Measurements from ENCODE around the gene KCNIP2.

Gene KCNIP2

GRCh38 chr10:101851411-101852116, 8.0 kb upstream of the KCNIP2 start:
- no peak for DNase-seq (ENCODE audit: low read depth in 2 of 2)

- no peak for DNase-seq (ENCODE audit: low read depth in 2 of 2)
These were observed 7.1 kb upstream of the KCNIP2 start for GRCh38 chr10:101850749-101851148.

DNA sequence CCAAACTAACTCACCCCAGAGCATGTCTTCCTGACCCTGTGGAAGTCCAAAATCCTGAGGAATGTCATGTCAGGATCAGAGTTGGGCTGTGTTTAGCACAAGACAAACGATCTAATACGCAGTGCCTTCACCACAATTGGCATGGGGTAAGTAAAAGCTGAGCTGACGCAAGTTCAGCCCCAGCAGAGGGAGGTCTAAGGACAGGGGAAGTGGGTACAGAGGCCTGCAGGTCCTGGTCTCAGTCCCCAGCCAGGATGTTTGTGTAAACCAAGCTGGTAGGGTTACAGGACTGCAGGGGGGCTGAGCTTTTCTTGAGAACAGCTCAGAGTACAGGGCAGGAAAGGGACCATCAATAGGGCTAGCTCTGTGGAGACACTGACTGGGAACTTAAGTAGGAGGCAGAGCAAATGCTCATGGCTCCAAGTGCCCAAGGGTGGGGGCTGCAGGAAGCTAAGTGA, 5.3 kb upstream of the KCNIP2 start:
- no peak for DNase-seq (ENCODE audit: low read depth in 2 of 2)

DNA sequence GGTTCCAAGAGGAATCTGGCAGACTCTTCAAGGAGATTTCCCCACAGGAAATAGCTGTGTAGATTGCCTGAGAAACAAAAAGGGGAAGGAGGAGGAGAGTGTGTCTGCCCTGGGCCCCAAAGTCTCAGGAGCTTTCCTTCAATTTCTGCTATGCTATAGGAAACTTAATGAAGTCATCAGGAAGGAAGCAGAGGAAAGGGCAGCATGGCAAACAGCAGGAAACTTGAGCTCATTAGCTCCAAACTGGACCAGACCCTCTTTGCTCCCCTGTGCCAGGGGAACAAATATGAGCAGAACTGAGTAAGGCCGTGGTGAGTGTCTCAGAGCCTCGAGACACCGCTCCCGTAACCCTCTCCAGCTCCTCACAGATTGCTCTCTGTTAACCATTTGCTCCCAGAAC, 4.8 kb upstream of the KCNIP2 start:
- no peak for DNase-seq (ENCODE audit: low read depth in 2 of 2)

- DNase-seq (ENCODE audit: low read depth in 2 of 2) = no peak
These were observed 2.3 kb upstream of the KCNIP2 start for GRCh38 chr10:101845893-101846292.

DNA sequence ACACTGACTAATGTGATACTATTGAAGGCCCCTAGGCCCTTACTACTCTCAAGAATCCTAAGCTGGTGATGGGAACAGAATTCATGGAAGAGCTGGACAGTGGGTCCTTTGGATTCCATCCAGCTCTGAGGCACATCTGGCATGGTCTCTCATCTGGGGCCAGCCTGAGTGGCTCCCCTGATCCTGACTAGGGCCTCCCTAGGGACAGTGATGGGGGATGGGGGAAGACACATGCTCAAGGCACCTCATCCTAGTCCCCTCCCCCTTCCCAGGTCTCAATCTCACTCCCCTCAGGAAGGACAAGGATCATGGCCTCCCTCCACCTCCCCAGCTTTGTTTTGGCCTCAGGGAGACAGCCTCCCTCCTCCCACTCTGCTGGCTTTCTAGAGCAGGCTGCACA, 1.8 kb downstream of the KCNIP2 start:
- DNase-seq (ENCODE audit: low read depth in 2 of 2) = no peak

DNA sequence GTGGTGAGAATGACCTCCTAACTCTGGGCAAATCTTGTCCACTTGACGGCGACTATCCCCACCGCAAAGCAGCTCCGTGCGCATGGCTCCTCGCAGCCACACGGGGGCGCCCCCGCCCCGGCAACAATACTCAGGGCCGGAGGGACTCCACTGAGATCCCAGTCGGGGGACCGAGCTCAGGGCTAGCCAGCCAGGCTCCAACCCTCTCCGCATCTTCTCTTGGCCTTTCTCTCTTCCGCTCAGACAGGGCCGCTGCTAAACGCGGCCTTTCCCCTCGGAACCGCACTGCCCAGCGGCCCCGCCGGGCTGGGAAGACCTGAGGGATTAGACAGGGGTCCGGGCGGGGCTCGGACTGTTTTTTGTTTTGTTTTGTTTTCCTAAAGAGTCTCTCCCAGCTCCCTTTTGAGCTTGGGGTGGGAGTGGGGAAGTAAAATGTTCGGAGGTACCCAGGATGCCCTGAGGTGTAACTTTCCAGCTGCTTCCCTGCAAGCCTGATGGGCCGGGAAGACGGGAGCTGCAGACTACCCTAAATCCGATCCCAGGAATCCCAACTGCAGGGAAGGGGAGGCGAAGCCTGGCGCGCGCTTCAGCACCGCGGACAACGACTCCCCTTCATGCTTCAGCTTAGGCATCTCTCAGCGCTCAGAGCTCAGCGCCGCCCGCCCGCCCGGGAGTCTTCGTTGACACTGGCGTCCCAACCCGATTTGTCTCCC, 2.7 kb downstream of the KCNIP2 start:
- peak; percentile 34 to 40 for DNase-seq (ENCODE audit: low read depth in 2 of 2)

GRCh38 chr10:101840102-101840684, 3.4 kb downstream of the KCNIP2 start:
- DNase-seq (ENCODE audit: low read depth in 2 of 2) = no peak

DNA sequence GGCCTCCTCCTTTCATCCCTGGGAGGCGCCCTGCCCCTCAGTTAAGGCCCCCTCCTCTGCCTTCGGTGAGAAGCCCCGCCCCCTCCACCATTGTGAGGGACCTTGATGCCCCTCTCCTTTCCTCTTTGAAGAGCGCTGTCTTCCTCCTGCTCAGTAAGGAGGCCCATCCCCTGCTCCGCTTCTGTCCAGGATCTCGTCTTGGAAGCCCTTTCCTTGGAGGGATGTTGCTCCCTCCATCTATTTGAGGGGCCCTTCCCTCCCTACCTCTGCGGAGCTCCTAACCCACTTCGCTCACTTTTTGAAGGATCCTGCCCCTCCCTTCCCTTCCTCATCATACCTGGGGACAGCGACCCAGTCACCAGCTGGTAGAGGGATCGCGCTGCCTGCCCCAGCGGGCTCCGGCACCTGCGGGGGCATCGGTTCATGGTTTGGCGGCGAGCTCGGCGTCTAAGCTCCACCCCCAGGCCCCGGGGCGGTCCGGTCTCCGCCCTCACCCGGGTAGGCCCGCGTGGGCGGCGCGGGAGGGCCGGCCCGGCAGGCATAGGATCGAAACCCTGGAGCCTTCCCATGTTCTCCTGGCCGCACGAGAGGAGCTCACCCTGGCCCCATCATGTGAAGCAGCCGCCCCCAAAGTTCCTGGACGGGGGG, 4.1 kb downstream of the KCNIP2 start:
- DNase-seq (ENCODE audit: low read depth in 2 of 2) = no peak

DNA sequence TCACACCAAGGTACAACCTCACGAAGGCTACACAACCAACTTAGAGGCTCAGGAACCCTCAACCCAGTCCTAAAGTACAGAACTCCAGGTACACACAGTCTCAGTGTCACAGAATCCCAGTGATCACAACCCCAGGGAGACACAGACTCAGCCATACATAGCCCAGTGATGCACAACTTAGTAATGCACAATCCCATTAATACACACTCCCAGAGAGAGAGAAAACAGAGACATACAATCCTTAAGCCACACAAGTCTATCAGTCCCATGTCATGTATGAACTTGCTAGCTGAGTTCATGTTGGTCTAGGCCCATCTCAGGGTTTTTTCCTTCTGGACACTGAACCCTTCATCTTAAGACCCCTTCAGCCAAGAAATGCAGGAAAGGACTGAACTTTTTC, 4.6 kb downstream of the KCNIP2 start:
- no peak for DNase-seq (ENCODE audit: low read depth in 2 of 2)

DNA sequence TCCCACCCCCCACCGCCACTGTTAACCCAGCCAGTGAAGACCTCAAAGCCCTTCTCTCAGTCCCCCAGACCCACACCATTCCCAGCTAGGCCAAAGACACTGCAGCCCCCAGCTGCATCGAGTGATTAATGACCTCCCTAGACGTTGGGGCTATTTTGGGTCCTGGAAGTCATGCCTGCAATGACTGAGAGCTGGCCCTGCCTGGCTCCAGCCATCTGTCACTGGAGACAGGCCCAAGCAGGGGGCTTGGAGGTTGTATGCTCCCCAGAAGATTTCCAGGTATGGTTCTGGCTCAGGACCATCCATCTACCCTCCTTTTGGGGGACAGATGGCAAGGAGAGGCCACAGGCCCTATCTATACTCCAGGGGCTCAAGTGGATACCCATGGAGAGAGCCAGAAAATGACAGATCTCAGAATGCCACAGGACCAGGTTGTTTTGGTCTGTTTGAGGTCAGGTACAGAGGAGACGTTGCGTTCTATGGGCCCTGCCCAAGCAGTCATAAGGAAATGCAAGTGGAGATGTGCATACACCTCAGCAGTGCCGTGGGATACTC, 5.1 kb downstream of the KCNIP2 start:
- DNase-seq (ENCODE audit: low read depth in 2 of 2) = no peak

DNA sequence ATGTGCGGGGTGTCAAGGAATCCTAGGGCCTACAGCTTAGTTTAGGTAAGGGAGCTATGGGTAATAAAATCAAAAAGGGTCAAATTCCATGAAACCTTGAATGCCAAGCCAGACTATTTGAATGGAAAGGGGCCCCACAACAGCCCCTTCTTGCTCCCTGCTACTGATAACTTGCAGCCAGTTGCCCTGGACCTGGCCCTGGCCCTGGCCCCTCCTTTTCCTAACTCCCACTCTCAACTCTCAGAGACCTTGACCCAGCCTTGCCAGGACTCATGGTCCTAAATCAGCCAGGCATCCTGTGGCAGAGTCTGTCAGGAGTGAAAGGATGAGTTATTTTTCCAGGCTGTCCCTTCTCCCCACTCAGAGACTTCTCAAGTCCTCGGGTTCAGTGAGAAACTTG, 5.9 kb downstream of the KCNIP2 start:
- DNase-seq (ENCODE audit: low read depth in 2 of 2) = no peak

- no peak for DNase-seq (ENCODE audit: low read depth in 2 of 2)
These were observed 8.2 kb downstream of the KCNIP2 start for GRCh38 chr10:101835362-101835761.

DNA sequence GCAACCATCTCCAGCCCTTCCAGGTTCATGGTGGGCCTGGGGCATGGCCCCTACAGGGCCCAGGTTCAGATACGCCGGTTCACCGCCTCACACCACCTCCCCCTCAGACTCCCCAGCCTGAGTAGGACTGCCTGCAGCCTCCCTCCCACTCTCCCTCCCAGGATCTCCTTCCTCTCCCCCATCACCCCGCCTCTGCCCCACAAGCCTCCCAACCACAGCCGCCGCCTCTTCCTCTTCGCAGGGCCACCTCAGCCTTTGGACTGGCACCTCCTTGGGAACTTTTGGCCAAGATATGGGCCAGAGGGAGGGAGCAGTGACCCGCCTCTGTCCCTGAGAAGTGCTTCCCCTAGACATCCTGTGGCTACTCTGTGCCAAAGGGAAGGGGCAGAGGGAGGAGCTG, 9.3 kb downstream of the KCNIP2 start:
- no peak for DNase-seq (ENCODE audit: low read depth in 2 of 2)

DNA sequence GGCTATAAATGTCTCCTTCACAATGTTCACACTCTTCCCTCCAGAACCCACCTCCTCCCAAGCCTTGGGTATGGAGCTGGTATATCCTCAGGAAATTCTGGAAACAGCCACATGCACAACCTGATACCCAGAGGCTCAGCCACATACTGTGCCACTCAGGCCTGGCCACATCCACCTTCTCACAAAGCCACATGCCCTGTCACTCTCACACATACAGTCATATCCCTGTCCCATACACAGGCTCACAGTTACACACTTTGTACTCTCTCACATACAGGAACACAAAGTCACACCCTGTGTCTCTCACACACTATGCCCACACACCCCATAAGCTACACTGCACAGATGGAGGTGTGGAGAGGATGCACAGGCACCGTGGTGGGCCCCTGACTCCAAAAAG, 10.1 kb downstream of the KCNIP2 start:
- DNase-seq (ENCODE audit: low read depth in 2 of 2) = no peak

GRCh38 chr10:101832325-101832771, 11.3 kb downstream of the KCNIP2 start:
- DNase-seq (ENCODE audit: low read depth in 2 of 2) = no peak

DNA sequence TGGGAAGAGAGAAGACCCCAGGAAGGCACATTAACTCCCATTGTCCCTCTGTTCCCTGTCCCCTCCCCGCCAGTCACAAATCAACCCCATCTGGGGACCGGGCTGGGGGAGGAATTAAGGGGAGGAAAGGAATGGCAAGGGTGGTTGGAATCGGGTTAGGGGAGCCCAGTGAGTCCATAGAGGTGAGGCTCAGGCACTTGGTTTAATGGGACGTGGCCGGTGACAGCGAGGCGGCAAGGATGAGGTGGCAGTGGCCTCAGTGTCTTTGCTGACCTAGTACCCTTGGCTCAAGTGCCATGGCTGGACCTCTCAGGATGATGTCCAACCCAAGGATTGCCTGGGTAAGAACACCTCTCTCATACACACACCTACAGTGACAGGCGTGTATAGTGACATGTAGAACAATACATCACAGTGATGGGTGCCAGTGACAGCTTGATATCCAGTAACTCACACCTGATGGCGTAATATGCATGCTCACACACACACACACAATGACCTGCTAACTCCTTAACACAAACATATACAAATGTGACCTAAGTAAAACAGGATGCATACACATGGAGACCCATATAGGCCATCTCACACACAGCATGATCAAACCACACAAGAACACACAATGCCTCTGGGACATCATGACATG, 12.3 kb downstream of the KCNIP2 start:
- no peak for DNase-seq (ENCODE audit: low read depth in 2 of 2)

DNA sequence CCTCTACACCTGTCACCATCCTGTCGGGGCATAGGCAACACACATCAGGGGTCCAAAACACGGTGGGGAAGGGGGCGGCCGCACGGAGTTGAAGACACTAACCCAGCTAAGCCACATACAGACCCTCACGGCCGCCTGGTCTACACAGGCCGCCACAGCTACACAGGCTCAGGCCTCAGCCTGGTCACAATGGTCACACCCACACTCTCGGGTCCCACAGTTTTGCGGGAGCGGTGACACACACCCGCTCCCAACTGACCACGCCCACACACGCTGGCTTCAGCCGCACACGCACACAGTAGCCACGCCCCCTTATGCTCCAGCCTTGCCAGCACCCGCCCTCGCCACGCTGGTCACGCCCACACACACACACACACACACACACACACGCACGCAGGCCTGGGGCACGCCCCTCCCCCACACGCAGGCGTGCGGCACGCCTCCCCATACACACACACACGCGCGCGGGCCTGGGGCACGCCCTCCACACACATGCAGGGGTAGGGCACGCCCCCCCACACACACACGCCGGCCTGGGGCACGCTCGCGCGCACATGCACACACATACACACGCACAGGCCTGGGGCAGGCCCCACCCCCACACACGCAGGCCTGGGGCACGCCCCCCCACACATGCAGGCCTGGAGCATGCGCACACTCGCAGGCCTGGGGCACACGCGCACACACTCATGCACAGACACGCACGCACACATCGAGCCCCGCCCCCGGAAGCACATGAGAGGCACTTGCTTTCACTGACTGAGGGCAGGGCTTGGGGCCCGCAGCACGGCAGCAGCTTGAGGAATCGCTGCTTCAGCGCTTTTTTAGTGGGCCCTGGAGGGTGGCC, 13.1 kb downstream of the KCNIP2 start:
- DNase-seq (ENCODE audit: low read depth in 2 of 2) = peak; percentile 84 to 85

DNA sequence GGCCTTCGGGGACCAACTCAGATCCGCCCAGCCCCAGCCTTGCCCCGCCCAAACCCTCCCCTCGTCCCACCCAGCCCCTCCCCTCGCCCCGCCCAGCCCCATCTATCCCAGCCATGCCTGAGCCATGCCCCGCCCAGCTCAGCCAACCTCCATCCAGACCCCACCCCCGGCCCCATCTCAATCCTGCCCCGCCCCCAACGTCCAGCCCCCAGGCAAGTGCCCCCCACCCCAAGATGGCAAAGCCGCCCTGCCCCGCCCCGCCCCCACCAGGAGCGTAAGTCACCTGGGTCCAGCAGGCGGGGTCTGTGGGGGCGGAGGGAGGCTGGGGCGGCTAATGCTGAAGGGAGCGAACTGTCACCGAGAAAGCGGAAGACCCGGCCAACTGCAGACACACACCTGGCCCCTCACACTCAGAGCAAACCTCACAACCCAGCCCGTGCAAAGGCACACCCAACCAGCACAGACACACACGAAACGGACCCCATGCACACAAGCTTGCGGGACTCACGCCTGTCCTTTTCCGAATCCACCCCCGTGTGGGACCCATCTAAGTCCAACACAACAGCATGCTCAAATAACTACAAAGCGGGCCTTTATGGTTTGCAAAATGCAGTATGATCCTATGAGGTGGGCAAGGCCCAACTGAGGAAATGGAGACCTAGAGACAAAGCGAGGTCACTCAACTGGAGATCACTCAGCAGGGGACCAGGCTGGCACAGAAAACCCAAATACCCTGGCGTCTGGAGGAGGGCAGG, 13.9 kb downstream of the KCNIP2 start:
- no peak for DNase-seq (ENCODE audit: low read depth in 2 of 2)

Measured in fibroblast of skin of left biceps (primary cell).